B cell (primary cell): ENCODE results near the gene ORM1. TPM values are rescaled to one million over a fixed set of nuclear protein-coding genes. Genes with fewer than 3 reads are reported as not detected.

ENCODE experiments used
- ATAC-seq: fragments of 200-7000 bp; cut with Tn5 transposase; one replicate; pipeline ENCODE4 v1.10.0; 2021; ENCODE audit warnings: low read depth, mild to moderate bottlenecking, moderate number of reproducible peaks, moderate library complexity
- CTCF ChIA-PET: fragments of 350-600 bp; sonication (Branson Sonifier 250); formaldehyde crosslinking; loops from one replicate; lab custom pipeline; 2021; ENCODE audit warnings: antibody characterized with exemption, inconsistent platforms; lab: Charles Lee
- POLR2A ChIA-PET: fragments of 350-600 bp; sonication (Branson Sonifier 250); formaldehyde crosslinking; loops from one replicate; lab custom pipeline; 2021; ENCODE audit warnings: antibody characterized with exemption; lab: Charles Lee
- DNase-seq: peaks from one replicate; pipeline ENCODE4 v3.0.0; 2013
- H2AFZ ChIP-seq: 2 replicates; pipeline ENCODE4 v1.6.1; 2012; ENCODE audit warnings: mild to moderate bottlenecking, low read depth, low read length; ENCODE audit not compliant: insufficient read depth, poor library complexity, severe bottlenecking
- H3K27ac ChIP-seq, 2 donors: 1 replicate in 1 of 2; 2 replicates in 1 of 2; pipeline ENCODE4 v1.5.1; 2012 to 2013; ENCODE audit warnings: low read length in 2 of 2, mild to moderate bottlenecking in 2 of 2, moderate library complexity in 1 of 2
- H3K27me3 ChIP-seq, 4 experiments: fragments of 200-600 bp in 1 of 4; sonication (generic) in 1 of 4; replicated peaks in 1 of 4; 1 replicate in 2 of 4; 2 replicates in 2 of 4; pipeline versions ENCODE4 v1.6.1 to v1.7.0; 2013 to 2016; ENCODE audit warnings: low read length in 3 of 4, mild to moderate bottlenecking in 2 of 4, mixed read lengths in 1 of 4, moderate library complexity in 1 of 4; ENCODE audit not compliant: insufficient read depth in 4 of 4, control insufficient read depth in 3 of 4; ENCODE audit errors: control extremely low read depth in 1 of 4
- H3K36me3 ChIP-seq, 2 experiments: replicated peaks in 1 of 2; 1 replicate in 1 of 2; 2 replicates in 1 of 2; pipeline versions ENCODE4 v1.6.1 to v1.7.1; 2013; ENCODE audit warnings: low read length in 1 of 2; ENCODE audit not compliant: insufficient read depth in 2 of 2, control insufficient read depth in 1 of 2; ENCODE audit errors: control extremely low read depth in 1 of 2, extremely low read depth in 1 of 2
- H3K4me1 ChIP-seq, 2 donors: fragments of 200-600 bp in 1 of 2; sonication (generic) in 1 of 2; 1 replicate in 1 of 2; 2 replicates in 1 of 2; pipeline versions ENCODE4 v1.5.1 to v1.6.1; 2013 to 2017; ENCODE audit warnings: low read length in 2 of 2; ENCODE audit not compliant: control insufficient read depth in 2 of 2, insufficient read depth in 2 of 2
- H3K4me2 ChIP-seq: replicated peaks from 2 replicates; pipeline ENCODE3; 2012; ENCODE audit warnings: mild to moderate bottlenecking, low read depth, low read length; ENCODE audit not compliant: poor library complexity, severe bottlenecking
- H3K4me3 ChIP-seq, 5 experiments: fragments of 200-600 bp in 1 of 5; sonication (generic) in 1 of 5; 1 replicate in 3 of 5; 2 replicates in 2 of 5; pipeline versions ENCODE4 v1.5.1 to v1.7.0; 2011 to 2016; ENCODE audit warnings: low read length in 4 of 5, mild to moderate bottlenecking in 4 of 5, low read depth in 2 of 5, control low read depth in 1 of 5, moderate library complexity in 1 of 5; ENCODE audit not compliant: insufficient read depth in 1 of 5; ENCODE audit errors: control extremely low read depth in 1 of 5, extremely low read depth in 1 of 5
- H3K79me2 ChIP-seq: fragments of 200-600 bp; sonication (generic); one replicate; pipeline ENCODE4 v1.6.0; 2016; ENCODE audit warnings: low read length; ENCODE audit not compliant: control insufficient read depth, insufficient read depth
- H3K9ac ChIP-seq: fragments of 200-600 bp; sonication (generic); 2 replicates; pipeline ENCODE4 v1.6.1; 2017; ENCODE audit warnings: mild to moderate bottlenecking, low read length, moderate library complexity
- H3K9me3 ChIP-seq, 3 donors: one replicate each; pipeline versions ENCODE4 v1.6.1 to v1.7.1; 2013; ENCODE audit warnings: low read length in 2 of 3; ENCODE audit not compliant: control insufficient read depth in 2 of 3, insufficient read depth in 1 of 3; ENCODE audit errors: control extremely low read depth in 1 of 3
- H4K20me1 ChIP-seq: 2 replicates; pipeline ENCODE4 v1.6.0; 2012; ENCODE audit warnings: mild to moderate bottlenecking, low read length; ENCODE audit not compliant: insufficient read depth, control insufficient read depth, poor library complexity, severe bottlenecking
- H3K27ac Mint-ChIP-seq: one replicate; pipeline ENCODE4 v1.8.0; 2021; ENCODE audit warnings: mixed read lengths
- H3K27me3 Mint-ChIP-seq: one replicate; pipeline ENCODE4 v1.8.0; 2021; ENCODE audit warnings: mixed read lengths
- H3K4me1 Mint-ChIP-seq: one replicate; pipeline ENCODE4 v1.8.0; 2021; ENCODE audit warnings: mixed read lengths
- H3K4me3 Mint-ChIP-seq: one replicate; pipeline ENCODE4 v1.8.0; 2021; ENCODE audit warnings: mixed read lengths
- H3K9me3 Mint-ChIP-seq: one replicate; pipeline ENCODE4 v1.8.0; 2022; ENCODE audit warnings: mixed read lengths; ENCODE audit not compliant: insufficient read depth
- CTCF ChIP-seq: fragments of 200-600 bp; IDR thresholded peaks from one replicate; pipeline ENCODE4 v1.8.0; 2022; ENCODE audit warnings: antibody characterized with exemption, mild to moderate bottlenecking
- EZH2 ChIP-seq: IDR thresholded peaks from 2 replicates; pipeline ENCODE4 v1.6.1; 2012; ENCODE audit warnings: borderline replicate concordance, low read depth, mild to moderate bottlenecking, moderate library complexity, low read length; ENCODE audit not compliant: insufficient read depth, poor library complexity, severe bottlenecking
- WGBS: methylation state at CpG from one replicate; pipeline ENCODE4 v1.1.5; 2013; ENCODE audit warnings: missing lambda C conversion rate; ENCODE audit not compliant: insufficient coverage; 5-methylcytosine and 5-hydroxymethylcytosine counted together
- intact Hi-C: fragments of 100-400 bp; cut with micrococcal nuclease; formaldehyde crosslinking; loops from one replicate; pipeline ENCODE4 v1.10.0; 2022
- polyA plus RNA-seq: library from polyadenylated mRNA; depleted of rRNA; stranded (reverse); fragments of >200 nt; gene quantifications from 2 replicates; pipeline ENCODE4 v1.2.3, GENCODE V29; 2012
- total RNA-seq, 2 donors: library from RNA; stranded (reverse); fragments of 120-200 nt in 1 of 2; gene quantifications; 1 replicate in 1 of 2; 2 replicates in 1 of 2; pipeline versions ENCODE4 v1.2.3 to v1.2.4, GENCODE V29; 2013 to 2022

ORM1 gene
- total and polyA plus RNA-seq, 2 donors (not counting 1 experiment from before 2014, with no cell fraction given): 0.13 TPM; not detected in 1

GRCh38 chr9:114370251-114370967 lies 47.5 kb downstream of the ORM1 start:
- Histone ChIP-seq H3K9me3 (no peaks in the 10 kb centered on the region), H3K79me2 (peaks cover 52% of the 10 kb centered on the region), H3K27me3 (no peaks in the 10 kb centered on the region), H3K4me2 (peak overlapping the region; percentile 75), H2AFZ (no peak overlapping the region), H3K4me1 (peaks cover 96 to 99% of the 10 kb centered on the region in 2 donors), H3K36me3 (peaks cover 2 to 81% of the 10 kb centered on the region in 2 experiments), H4K20me1 (no peaks in the 10 kb centered on the region), H3K27ac (peak overlapping the region; percentile 92 to 95), H3K9ac (peak overlapping the region; percentile 6), H3K4me3 (no peak overlapping the region)
- Mint-ChIP-seq H3K4me3 (peak overlapping the region; percentile 60), H3K27ac (peak overlapping the region; percentile 97), H3K4me1 (peaks cover 95% of the 10 kb centered on the region), H3K9me3 (no peaks in the 10 kb centered on the region), H3K27me3 (no peaks in the 10 kb centered on the region)
- WGBS: 13% methylated on average over 5 of the region's 6 CpGs
- no peak for ATAC-seq
- intact Hi-C loops: loop anchor here (5.0 kb wide), 1 partner anchor 82 kb away; no protein-coding TSS in a partner anchor
- no peak for DNase-seq
- POLR2A ChIA-PET: interaction anchor here (0.6 to 8.6 kb wide), 3 partner anchors 17 to 34 kb away, joined by 7 to 135 read pairs (median 108); partner anchors contain the start of gene AKNA
- no peak for TF ChIP-seq EZH2
- no peak for TF ChIP-seq CTCF
- CTCF ChIA-PET: interaction anchor here (1.6 to 5.6 kb wide), 2 partner anchors 15 to 25 kb away, joined by 5 to 85 read pairs; partner anchors contain the start of gene AKNA

GRCh38 chr9:114370968-114371320 lies 48.0 kb downstream of the ORM1 start:
- peaks cover 95% of the 10 kb centered on the region for H3K4me1 Mint-ChIP-seq
- Histone ChIP-seq H3K4me1 (peaks cover 94 to 98% of the 10 kb centered on the region in 2 donors), H2AFZ (no peak overlapping the region), H4K20me1 (no peaks in the 10 kb centered on the region), H3K4me2 (peak overlapping the region; percentile 75), H3K27me3 (no peaks in the 10 kb centered on the region), H3K9ac (no peak overlapping the region), H3K36me3 (peaks cover 2 to 80% of the 10 kb centered on the region in 2 experiments), H3K4me3 (peak overlapping the region in 1 of 5 experiments; percentile 7), H3K9me3 (no peaks in the 10 kb centered on the region), H3K27ac (peak overlapping the region; percentile 92 to 95), H3K79me2 (peaks cover 52% of the 10 kb centered on the region)
- 95% methylated on average over 2 of the region's 4 CpGs for WGBS
- CTCF ChIA-PET: interaction anchor here (1.0 to 5.6 kb wide), 3 partner anchors 14 to 24 kb away, joined by 3 to 85 read pairs (median 5); partner anchors contain the start of gene AKNA
- H3K9me3 Mint-ChIP-seq: no peaks in the 10 kb centered on the region
- TF ChIP-seq CTCF: no peak
- TF ChIP-seq EZH2: no peak
- peak overlapping the region; percentile 79 for H3K4me3 Mint-ChIP-seq
- no peaks in the 10 kb centered on the region for H3K27me3 Mint-ChIP-seq
- POLR2A ChIA-PET: interaction anchor here (0.6 to 5.1 kb wide), 3 partner anchors 16 to 34 kb away, joined by 7 to 135 read pairs (median 27); partner anchors contain the start of gene AKNA
- intact Hi-C loops: loop anchor here (5.0 kb wide), 1 partner anchor 81 kb away; no protein-coding TSS in a partner anchor
- peak overlapping the region; percentile 97 for H3K27ac Mint-ChIP-seq
- ATAC-seq (no peak), DNase-seq (no peak)
